ENCODE results near the gene RABEPK.
"Not testable (repeated sequence)": the region's sequence is repeated elsewhere in the genome, so short reads cannot be mapped to it uniquely, and the experiment has no call there.

DNA sequence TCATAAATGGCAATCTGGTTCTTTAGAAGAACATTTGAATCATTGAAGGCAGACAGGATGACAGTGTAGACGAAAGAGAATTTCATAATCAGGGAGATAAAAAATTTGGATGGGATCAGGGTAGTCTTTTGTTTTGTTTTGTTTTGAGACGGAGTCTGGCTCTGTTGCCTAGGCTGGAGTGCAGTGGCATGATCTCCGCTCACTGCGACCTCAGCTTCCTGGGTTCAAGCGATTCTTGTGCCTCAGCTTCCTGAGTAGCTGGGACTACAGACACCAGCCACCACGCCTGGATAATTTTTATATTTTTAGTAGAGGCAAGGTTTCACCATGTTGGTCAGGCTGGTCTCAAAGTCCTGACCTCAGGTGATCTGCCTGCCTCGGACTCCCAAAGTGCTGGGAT lies 63.7 kb downstream of the RABEPK start:
- TF ChIP-seq, protein P1, sequence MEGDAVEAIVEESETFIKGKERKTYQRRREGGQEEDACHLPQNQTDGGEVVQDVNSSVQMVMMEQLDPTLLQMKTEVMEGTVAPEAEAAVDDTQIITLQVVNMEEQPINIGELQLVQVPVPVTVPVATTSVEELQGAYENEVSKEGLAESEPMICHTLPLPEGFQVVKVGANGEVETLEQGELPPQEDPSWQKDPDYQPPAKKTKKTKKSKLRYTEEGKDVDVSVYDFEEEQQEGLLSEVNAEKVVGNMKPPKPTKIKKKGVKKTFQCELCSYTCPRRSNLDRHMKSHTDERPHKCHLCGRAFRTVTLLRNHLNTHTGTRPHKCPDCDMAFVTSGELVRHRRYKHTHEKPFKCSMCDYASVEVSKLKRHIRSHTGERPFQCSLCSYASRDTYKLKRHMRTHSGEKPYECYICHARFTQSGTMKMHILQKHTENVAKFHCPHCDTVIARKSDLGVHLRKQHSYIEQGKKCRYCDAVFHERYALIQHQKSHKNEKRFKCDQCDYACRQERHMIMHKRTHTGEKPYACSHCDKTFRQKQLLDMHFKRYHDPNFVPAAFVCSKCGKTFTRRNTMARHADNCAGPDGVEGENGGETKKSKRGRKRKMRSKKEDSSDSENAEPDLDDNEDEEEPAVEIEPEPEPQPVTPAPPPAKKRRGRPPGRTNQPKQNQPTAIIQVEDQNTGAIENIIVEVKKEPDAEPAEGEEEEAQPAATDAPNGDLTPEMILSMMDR (IDR thresholded peaks at IDR 0.05), result not testable (repeated sequence)
- not testable (repeated sequence) for TF ChIP-seq EP300 (IDR thresholded peaks at IDR 0.05; ENCODE audit: low read depth); POLR2A (IDR thresholded peaks at IDR 0.05)

All from transverse colon (tissue), 3 donors.